Measurements from ENCODE around the gene RABL2A.
"Not testable (repeated sequence)": the region's sequence is repeated elsewhere in the genome, so short reads cannot be mapped to it uniquely, and the experiment has no call there.

Gene RABL2A

GRCh38 chr2:113626616-113627330 is at the start of gene RABL2A:
RABL2A (plus strand) TSS chr2:113627266; CDS start chr2:113628607, 1,341 bp downstream.
- DNase-seq, result peak; percentile 81

DNA sequence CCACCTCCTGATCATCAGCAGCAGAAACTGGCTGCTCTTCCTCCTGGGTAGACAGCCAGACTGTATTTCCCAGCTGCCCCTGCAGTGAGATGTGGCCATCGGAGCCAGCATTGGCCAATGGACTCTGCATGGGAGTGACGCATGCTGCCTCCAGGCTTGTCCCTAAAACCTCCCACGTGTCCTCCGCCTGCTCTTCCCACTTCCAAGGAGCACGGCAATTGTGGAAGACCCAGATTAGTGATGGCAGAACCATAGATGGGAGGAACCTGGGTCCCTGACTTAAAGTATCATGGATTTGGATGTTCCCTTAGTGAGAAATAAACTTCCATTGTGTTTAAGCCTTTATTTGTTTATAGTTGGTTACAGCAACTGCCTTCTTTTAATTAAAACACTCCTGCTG is 48.6 kb upstream of the RABL2A start:
- DNase-seq, result not testable (repeated sequence)

- not testable (repeated sequence) for DNase-seq
These were observed 44.6 kb upstream of the RABL2A start for GRCh38 chr2:113582473-113582872.

DNA sequence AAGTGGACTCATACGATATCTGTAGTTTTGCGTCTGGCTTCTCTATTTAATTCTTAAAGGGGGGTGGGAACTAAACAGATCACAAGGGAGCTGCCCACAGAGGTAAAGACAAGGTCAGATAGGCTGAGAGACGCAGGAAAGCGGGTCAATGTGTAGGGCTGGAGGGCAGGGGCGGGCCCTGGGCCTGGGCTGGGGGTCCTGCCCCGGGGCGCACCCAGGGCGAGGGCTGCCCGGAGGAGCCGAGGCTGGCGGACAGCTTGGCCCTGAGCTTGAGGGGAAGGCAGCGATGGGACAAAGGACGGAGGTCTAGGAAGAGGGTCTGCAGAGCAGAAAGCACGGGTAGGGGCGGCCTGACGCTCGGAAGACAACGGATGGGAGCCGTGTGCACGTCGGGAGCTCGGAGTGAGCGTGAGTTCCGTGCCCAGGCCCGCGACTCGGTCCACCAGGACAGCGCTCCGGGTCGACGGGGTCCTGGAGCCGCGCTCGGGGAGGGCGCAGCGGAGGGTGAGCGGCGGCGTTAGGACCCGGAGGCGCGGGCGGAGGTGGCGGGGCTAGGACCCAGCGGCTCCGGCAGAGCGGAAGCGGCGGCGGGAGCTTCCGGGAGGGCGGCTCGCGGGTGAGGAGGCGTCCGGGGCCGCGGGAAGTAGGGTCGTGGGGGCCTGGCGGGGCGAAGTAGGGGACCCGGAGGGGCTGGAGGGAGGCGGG is 43.4 kb upstream of the RABL2A start:
- DNase-seq, result peak; percentile 78

- DNase-seq, result not testable (repeated sequence)
These were observed 42.6 kb upstream of the RABL2A start for GRCh38 chr2:113584311-113585092.

- DNase-seq, result peak; percentile 67
These were observed 39.9 kb upstream of the RABL2A start for GRCh38 chr2:113587201-113587600.

- not testable (repeated sequence) for DNase-seq
These were observed 37.5 kb upstream of the RABL2A start for GRCh38 chr2:113589591-113589990.

- not testable (repeated sequence) for DNase-seq
These were observed 35.1 kb upstream of the RABL2A start for GRCh38 chr2:113591926-113592325.

GRCh38 chr2:113593280-113593679 is 33.8 kb upstream of the RABL2A start:
- not testable (repeated sequence) for DNase-seq

- DNase-seq, result not testable (repeated sequence)
These were observed 31.3 kb upstream of the RABL2A start for GRCh38 chr2:113595725-113596124.

DNA sequence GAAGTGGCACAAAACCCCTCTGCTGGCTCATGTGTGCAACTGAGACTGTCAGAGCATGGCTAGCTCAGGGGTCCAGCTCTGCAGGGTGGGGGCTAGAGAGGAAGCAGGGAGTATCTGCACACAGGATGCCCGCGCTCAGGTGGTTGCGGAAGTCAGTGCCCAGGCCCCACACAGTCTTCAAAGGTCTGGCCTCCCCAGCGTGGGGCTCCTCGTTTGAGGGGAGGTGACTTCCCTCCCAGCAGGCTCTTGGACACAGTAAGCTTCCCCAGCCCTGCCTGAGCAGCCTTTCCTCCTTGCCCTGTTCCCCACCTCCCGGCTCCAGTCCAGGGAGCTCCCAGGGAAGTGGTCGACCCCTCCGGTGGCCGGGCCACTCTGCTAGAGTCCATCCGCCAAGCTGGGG is 29.9 kb upstream of the RABL2A start:
- DNase-seq, result not testable (repeated sequence)

- DNase-seq, result not testable (repeated sequence)
These were observed 29.5 kb upstream of the RABL2A start for GRCh38 chr2:113597572-113597971.

DNA sequence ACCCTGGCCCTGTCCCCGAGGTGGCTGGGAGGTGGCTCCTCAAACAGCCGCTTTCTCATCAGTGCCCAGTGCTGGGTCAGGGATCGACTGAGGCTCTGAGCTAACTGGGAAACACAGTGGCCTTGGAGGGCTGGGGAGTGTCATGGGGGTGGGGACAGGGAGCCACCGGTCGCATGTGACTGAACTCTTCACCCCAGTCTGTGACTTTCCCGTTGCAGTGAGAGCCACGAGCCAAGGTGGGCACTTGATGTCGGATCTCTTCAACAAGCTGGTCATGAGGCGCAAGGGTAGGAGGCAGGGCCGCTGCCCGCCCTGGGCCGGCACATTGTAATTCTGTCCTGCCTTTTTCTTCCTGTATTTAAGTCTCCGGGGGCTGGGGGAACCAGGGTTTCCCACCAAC is 28.9 kb upstream of the RABL2A start:
- DNase-seq, result not testable (repeated sequence)

DNA sequence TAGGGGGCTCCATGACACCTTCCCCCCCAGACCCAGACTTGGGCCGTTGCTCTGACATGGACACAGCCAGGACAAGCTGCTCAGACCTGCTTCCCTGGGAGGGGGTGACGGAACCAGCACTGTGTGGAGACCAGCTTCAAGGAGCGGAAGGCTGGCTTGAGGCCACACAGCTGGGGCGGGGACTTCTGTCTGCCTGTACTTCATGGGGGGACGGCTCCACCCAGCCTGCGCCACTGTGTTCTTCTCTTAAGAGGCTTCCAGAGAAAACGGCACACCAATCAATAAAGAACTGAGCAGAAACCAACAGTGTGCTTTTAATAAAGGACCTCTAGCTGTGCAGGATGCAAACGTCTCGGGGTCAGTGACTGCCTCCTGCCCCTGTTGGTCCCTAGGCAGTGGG is 28.3 kb upstream of the RABL2A start:
- not testable (repeated sequence) for DNase-seq

GRCh38 chr2:113599208-113599607 is 27.9 kb upstream of the RABL2A start:
- DNase-seq, result not testable (repeated sequence)

DNA sequence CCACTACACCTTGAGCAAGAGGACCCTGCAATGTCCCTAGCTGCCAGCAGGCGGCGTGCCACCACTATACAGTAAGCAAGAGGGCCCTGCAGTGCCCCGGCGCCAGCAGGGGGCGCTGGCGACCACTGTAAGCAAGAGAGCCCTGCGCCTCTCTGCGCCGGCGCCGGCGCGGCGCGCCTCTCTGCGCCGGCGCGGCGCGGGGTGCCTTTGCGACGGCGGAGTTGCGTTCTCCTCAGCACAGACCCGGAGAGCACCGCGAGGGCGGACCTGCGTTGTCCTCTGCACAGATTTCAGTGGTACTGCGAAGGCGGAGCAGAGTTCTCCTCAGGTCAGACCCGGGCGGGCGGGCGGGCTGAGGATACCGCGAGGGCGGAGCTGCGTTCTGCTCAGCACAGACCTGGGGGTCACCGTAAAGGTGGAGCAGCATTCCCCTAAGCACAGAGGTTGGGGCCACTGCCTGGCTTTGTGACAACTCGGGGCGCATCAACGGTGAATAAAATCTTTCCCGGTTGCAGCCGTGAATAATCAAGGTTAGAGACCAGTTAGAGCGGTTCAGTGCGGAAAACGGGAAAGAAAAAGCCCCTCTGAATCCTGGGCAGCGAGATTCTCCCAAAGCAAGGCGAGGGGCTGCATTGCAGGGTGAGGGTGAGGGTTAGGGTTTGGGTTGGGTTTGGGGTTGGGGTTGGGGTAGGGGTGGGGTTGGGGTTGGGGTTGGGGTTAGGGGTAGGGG is 24.9 kb upstream of the RABL2A start:
- peak; percentile 29 for DNase-seq

GRCh38 chr2:113602869-113603466 is 24.1 kb upstream of the RABL2A start:
- DNase-seq, result no peak

DNA sequence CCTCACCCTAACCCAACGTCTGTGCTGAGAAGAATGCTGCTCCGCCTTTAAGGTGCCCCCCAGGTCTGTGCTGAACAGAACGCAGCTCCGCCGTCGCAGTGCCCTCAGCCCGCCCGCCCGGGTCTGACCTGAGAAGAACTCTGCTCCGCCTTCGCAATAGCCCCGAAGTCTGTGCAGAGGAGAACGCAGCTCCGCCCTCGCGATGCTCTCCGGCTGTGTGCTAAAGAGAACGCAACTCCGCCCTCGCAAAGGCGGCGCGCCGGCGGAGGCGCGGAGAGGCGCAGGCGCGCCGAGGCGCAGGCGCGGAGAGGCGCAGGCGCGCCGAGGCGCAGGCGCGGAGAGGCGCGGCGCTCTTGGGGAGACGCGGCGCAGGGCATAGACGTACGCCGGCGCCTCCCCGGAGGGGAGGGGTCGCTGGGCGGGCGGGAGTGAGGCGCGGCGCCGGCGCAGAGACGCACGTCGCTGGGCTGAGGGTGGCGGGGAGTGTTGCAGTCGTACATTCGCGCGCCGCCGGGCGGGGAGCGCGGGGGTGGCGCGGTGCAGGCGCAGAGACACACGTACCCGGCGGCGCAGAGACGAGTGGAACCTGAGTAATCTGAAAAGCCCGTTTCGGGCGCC is 23.5 kb upstream of the RABL2A start:
- peak; percentile 84 for DNase-seq

- DNase-seq, result peak; percentile 91
These were observed 23.0 kb upstream of the RABL2A start for GRCh38 chr2:113604085-113604477.

DNA sequence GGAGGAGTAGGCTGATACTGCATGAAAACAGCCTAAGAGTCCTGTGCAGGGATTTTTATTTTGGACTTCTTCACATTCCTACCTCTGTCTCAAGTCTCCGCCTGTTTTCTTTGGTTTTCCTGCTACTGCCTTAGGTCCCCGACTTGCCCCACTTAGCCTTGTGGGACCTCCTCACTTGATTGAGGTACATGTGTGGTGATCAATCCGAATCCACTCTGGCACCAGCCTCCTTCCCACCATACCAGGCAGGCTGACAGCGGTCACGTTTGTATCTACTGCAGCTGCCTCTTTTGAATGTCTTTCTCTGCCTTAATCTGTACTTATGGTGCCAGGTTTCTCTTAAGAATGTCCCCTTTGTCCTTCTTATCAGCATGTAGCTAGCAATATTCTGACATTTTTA is 22.4 kb upstream of the RABL2A start:
- not testable (repeated sequence) for DNase-seq

- DNase-seq, result not testable (repeated sequence)
These were observed 21.0 kb upstream of the RABL2A start for GRCh38 chr2:113606036-113606435.

DNA sequence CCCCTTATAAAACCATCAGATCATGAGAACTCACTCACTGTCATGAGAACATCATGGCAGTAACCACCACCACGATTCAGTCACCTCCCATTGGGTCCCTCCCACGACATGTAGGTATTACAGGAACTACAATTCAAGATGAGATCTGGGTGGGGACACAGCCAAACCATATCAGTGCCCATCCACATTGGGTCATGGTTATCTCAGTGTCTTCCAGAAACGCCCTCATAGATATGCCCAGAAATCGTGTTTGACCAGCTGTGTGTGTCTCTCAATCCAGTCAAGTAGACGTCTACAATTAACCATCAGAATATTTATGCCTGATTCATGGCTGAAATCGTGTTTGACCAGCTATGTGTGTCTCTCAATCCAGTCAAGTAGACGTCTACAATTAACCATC is 17.2 kb upstream of the RABL2A start:
- DNase-seq, result not testable (repeated sequence)
